GM23338 (cell line): Measurements from ENCODE around the gene PIM1. TPM values are rescaled to one million over a fixed set of nuclear protein-coding genes. Genes with fewer than 3 reads are reported as not detected.

Experiments used
- ATAC-seq: fragments of 200-7000 bp; cut with Tn5 transposase; 3 replicates; pipeline ENCODE4 v1.9.1; 2020
- DNase-seq: peaks from one replicate; pipeline ENCODE4 v3.0.0-alpha.2; 2015; ENCODE audit warnings: low spot score
- H2AFZ ChIP-seq: fragments of 200-600 bp; sonication (generic); 2 replicates; pipeline ENCODE4 v1.8.0; 2016; ENCODE audit warnings: antibody characterized with exemption, mild to moderate bottlenecking, moderate library complexity
- H3F3A ChIP-seq: fragments of 200-600 bp; sonication (generic); replicated peaks from 2 replicates; pipeline ENCODE4 v1.8.0; 2017; ENCODE audit warnings: antibody characterized with exemption, mixed run types, low read depth
- H3K27ac ChIP-seq: fragments of 200-600 bp; sonication (generic); 2 replicates; pipeline ENCODE4 v1.6.1; 2016; ENCODE audit warnings: low read depth
- H3K27me3 ChIP-seq: fragments of 200-600 bp; sonication (generic); 2 replicates; pipeline ENCODE4 v1.8.0; 2016; ENCODE audit warnings: mild to moderate bottlenecking, mixed run types, moderate library complexity; ENCODE audit not compliant: insufficient read depth
- H3K36me3 ChIP-seq: fragments of 200-600 bp; sonication (generic); 2 replicates; pipeline ENCODE4 v1.8.0; 2016; ENCODE audit warnings: mild to moderate bottlenecking; ENCODE audit not compliant: insufficient read depth
- H3K4me1 ChIP-seq: fragments of 200-600 bp; sonication (generic); 2 replicates; pipeline ENCODE4 v1.8.0; 2016; ENCODE audit warnings: mild to moderate bottlenecking, moderate library complexity; ENCODE audit not compliant: insufficient read depth
- H3K4me2 ChIP-seq: fragments of 200-600 bp; sonication (generic); 2 replicates; pipeline ENCODE4 v1.7.1; 2017; ENCODE audit warnings: mixed run types
- H3K4me3 ChIP-seq: fragments of 200-600 bp; sonication (generic); 2 replicates; pipeline ENCODE4 v1.6.1; 2016; ENCODE audit warnings: mixed run types
- H3K79me2 ChIP-seq: fragments of 200-600 bp; sonication (generic); replicated peaks from 2 replicates; pipeline ENCODE4 v1.8.0; 2017; ENCODE audit warnings: mild to moderate bottlenecking; ENCODE audit not compliant: insufficient read depth
- H3K9me2 ChIP-seq: fragments of 200-600 bp; sonication (generic); 2 replicates; pipeline ENCODE4 v1.8.0; 2017; ENCODE audit not compliant: insufficient read depth
- H4K20me1 ChIP-seq: fragments of 200-600 bp; sonication (generic); replicated peaks from 2 replicates; pipeline ENCODE4 v1.8.0; 2017; ENCODE audit warnings: mild to moderate bottlenecking; ENCODE audit not compliant: insufficient read depth
- H3K27ac Mint-ChIP-seq: 2 replicates; pipeline ENCODE4 v1.8.0; 2020; ENCODE audit warnings: inconsistent platforms, mild to moderate bottlenecking, moderate library complexity, mixed read lengths
- H3K27me3 Mint-ChIP-seq: 3 replicates; pipeline ENCODE4 v1.8.0; 2022; ENCODE audit warnings: low read depth, mild to moderate bottlenecking, moderate library complexity, mixed read lengths, inconsistent platforms; ENCODE audit not compliant: insufficient read depth, poor library complexity
- H3K36me3 Mint-ChIP-seq: 3 replicates; pipeline ENCODE4 v1.8.0; 2021; ENCODE audit warnings: low read depth, mild to moderate bottlenecking, inconsistent platforms, moderate library complexity, mixed read lengths
- H3K4me1 Mint-ChIP-seq: 3 replicates; pipeline ENCODE4 v1.8.0; 2020; ENCODE audit warnings: mild to moderate bottlenecking, inconsistent platforms, mixed read lengths
- H3K4me3 Mint-ChIP-seq: 3 replicates; pipeline ENCODE4 v1.8.0; 2021; ENCODE audit warnings: moderate library complexity, mild to moderate bottlenecking, inconsistent platforms, mixed read lengths
- H3K9me3 Mint-ChIP-seq: 3 replicates; pipeline ENCODE4 v1.8.0; 2020; ENCODE audit warnings: moderate library complexity, mild to moderate bottlenecking, inconsistent platforms, mixed read lengths
- CREB1 ChIP-seq: fragments of 250-450 bp; sonication (Bioruptor Pico); IDR thresholded peaks from 2 replicates; pipeline ENCODE4 v1.5.0; 2020; ENCODE audit warnings: low read depth, mild to moderate bottlenecking, moderate library complexity
- CTCF ChIP-seq, 2 experiments: fragments of 200-600 bp in 1 of 2; sonication (generic) in 1 of 2; conservative IDR thresholded peaks; 2 replicates each; pipeline versions ENCODE4 v1.5.1 to v1.6.1; 2016 to 2017; ENCODE audit warnings: antibody characterized with exemption in 2 of 2, low read depth in 2 of 2, mild to moderate bottlenecking in 2 of 2, moderate library complexity in 1 of 2
- ETS1 ChIP-seq: IDR thresholded peaks from 2 replicates; pipeline ENCODE4 v1.6.1; 2016; ENCODE audit warnings: antibody characterized with exemption
- EZH2 ChIP-seq: fragments of 200-600 bp; sonication (generic); IDR thresholded peaks from one replicate; pipeline ENCODE4 v1.8.0; 2017; ENCODE audit warnings: antibody characterized with exemption, mild to moderate bottlenecking, low read depth; ENCODE audit not compliant: unreplicated experiment
- EZH2phosphoT487 ChIP-seq: fragments of 200-600 bp; sonication (generic); IDR thresholded peaks from one replicate; pipeline ENCODE4 v1.8.1; 2018; ENCODE audit warnings: antibody characterized with exemption; ENCODE audit not compliant: unreplicated experiment
- JUNB ChIP-seq: IDR thresholded peaks from one replicate; pipeline ENCODE4 v1.6.1; 2016; ENCODE audit warnings: antibody characterized with exemption; ENCODE audit not compliant: unreplicated experiment
- NANOG ChIP-seq: IDR thresholded peaks from 2 replicates; pipeline ENCODE4 v1.6.1; 2016; ENCODE audit warnings: antibody characterized with exemption, borderline replicate concordance
- POLR2AphosphoS5 ChIP-seq: IDR thresholded peaks from 2 replicates; pipeline ENCODE4 v1.6.1; 2016; ENCODE audit warnings: antibody characterized with exemption, low read depth
- REST ChIP-seq: IDR thresholded peaks from one replicate; pipeline ENCODE4 v1.6.1; 2018; ENCODE audit warnings: antibody characterized with exemption; ENCODE audit not compliant: unreplicated experiment
- STAT1 ChIP-seq: IDR thresholded peaks from one replicate; pipeline ENCODE4 v1.6.1; 2016; ENCODE audit warnings: antibody characterized with exemption; ENCODE audit not compliant: unreplicated experiment
- ZNF114 ChIP-seq: fragments of 250-450 bp; sonication (Bioruptor Pico); IDR thresholded peaks from 2 replicates; pipeline ENCODE4 v1.5.0; 2020; ENCODE audit warnings: mild to moderate bottlenecking, moderate library complexity
- ZNF331 ChIP-seq: fragments of 250-450 bp; sonication (Bioruptor Pico); IDR thresholded peaks from 2 replicates; pipeline ENCODE4 v1.5.0; 2020; ENCODE audit warnings: low read depth, mild to moderate bottlenecking, moderate library complexity
- ZNF462 ChIP-seq: fragments of 250-450 bp; sonication (Bioruptor Pico); IDR thresholded peaks from 2 replicates; pipeline ENCODE4 v1.5.0; 2020; ENCODE audit warnings: mild to moderate bottlenecking, moderate library complexity
- polyA plus RNA-seq: library from polyadenylated mRNA; unstranded; fragments of >200 nt; fragmentation: Nextera tagmentation; extraction: Ambion mirVana; gene quantifications from 2 replicates; pipeline ENCODE4 v1.2.1, GENCODE V29; 2016
- total RNA-seq: library from RNA; depleted of rRNA; stranded (reverse); fragments of >200 nt; shearing (Covaris generic); gene quantifications from 2 replicates; pipeline ENCODE4 v1.2.3, GENCODE V29; 2014

The PIM1 gene
- total and polyA plus RNA-seq, 2 experiments from 2014 or later, result 46.0 to 74.2 TPM

GRCh38 chr6:37162740-37163139, 7.2 kb upstream of the PIM1 start:
- Histone ChIP-seq H3K4me2 (no peak overlapping the region), H3K36me3 (no peaks in the 10 kb centered on the region), H3K9me2 (no peaks in the 10 kb centered on the region), H2AFZ (no peak overlapping the region), H3F3A (no peaks in the 10 kb centered on the region), H3K27ac (no peak overlapping the region), H3K79me2 (no peaks in the 10 kb centered on the region), H4K20me1 (no peaks in the 10 kb centered on the region), H3K27me3 (no peaks in the 10 kb centered on the region), H3K4me3 (no peak overlapping the region), H3K4me1 (no peaks in the 10 kb centered on the region)
- TF ChIP-seq EZH2, result no peak
- no peak for TF ChIP-seq STAT1
- TF ChIP-seq REST, result no peak
- no peak for TF ChIP-seq POLR2AphosphoS5
- no peak for TF ChIP-seq JUNB
- TF ChIP-seq EZH2phosphoT487, result no peak
- TF ChIP-seq CREB1 (CRISPR knock-in tag), result no peak
- TF ChIP-seq CTCF (conservative IDR thresholded peaks at IDR 0.05; ENCODE audit: low read depth in 2 of 2), result no peak
- TF ChIP-seq NANOG, result no peak
- no peak for TF ChIP-seq ZNF462 (CRISPR knock-in tag)
- TF ChIP-seq ZNF114 (CRISPR knock-in tag), result no peak
- no peak for TF ChIP-seq ETS1
- TF ChIP-seq ZNF331, result no peak
- no peak for ATAC-seq
- Mint-ChIP-seq H3K9me3 (peaks cover 3% of the 10 kb centered on the region; the same call in 1 of the 3 replicates), H3K4me3 (no peak overlapping the region), H3K36me3 (no peaks in the 10 kb centered on the region), H3K27me3 (no peaks in the 10 kb centered on the region), H3K4me1 (peaks cover 6% of the 10 kb centered on the region; the same call in 2 of the 3 replicates), H3K27ac (no peak overlapping the region)
- no peak for DNase-seq
